HG02870 (cell line): ENCODE measurements around the gene OR10A6.

Experiments
- ATAC-seq: cut with Tn5 transposase; IDR thresholded peaks from one replicate; pipeline ENCODE4 v1.9.1; 2021; ENCODE audit warnings: mild to moderate bottlenecking, moderate library complexity; ENCODE audit not compliant: unreplicated experiment

The OR10A6 gene

DNA sequence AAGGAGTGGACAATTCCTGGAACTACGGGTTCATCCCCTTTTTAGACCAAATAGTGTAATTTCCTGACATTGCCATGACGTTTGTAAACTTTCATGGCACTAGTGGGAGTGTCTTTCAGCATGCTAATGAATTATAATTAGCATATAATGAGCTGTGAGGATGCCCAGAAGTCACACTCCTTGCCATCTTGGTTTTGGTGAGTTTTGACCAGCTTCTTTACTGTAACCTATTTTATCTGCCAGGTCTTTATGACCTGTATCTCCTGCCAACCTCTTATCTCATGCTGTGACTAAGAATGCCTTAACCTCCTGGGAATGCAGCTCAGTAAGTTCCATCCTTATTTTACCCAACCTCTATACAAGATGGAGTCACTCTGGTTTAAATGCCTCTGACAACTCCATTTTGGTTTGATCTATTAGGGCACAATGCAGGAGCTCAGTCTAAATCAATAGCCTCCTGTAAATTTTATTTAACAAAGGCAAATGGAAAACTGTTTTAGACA is 20.7 kb downstream of the OR10A6 start:
- no peak for ATAC-seq

DNA sequence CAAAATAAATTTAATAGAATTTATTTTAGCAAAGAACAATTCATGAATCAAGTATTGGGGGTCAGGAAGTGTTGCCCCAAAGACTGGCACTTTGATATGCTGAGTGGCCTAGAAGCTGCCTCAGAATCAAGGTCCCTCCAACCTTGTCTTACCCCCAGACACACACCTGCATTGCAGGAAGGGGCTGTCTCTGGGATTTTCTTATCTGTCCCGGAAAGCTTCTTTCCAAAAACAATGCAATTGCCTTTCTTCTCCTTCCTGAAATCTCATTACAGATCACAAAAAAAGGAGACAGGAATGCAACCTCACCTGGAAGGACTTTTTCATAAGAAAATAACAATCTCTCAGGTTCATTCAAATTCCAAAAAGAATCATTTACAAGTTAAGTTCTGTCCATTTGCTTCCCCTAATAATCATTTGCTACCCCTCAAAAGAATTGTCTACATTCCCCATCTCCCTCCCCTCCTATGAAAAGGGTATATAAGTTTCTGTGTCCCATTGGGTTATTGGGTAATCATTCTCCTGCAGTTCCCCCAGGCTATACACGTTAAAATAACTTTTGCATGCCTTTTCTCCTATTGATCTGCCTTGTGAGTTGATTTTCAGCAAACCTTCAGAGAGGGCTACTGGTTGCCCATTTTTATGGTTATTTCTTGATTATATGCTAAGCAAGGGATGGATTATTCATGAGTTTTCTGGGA is 21.3 kb downstream of the OR10A6 start:
- ATAC-seq: no peak

DNA sequence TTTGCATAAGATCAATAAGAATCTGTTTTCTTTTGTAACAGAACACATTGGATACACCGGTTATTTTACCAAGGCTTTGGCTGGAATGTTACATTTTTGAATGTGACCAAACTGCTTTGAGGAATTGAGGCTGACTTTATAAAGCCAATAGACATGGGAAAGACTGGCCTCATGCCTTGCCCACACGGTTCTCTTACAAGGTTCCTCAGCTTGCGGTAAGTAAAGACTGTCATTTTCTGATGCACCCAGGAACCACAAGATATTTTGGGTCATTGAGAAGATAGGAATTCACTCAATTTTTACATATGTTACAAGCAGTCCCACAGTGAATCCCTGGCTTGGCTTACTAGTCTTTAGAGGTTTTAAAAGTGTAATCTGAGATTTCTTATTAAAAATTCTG is 23.9 kb downstream of the OR10A6 start:
- ATAC-seq: no peak

- ATAC-seq: no peak
Measured at GRCh38 chr11:7906481-7906880, 24.6 kb downstream of the OR10A6 start.

- no peak for ATAC-seq
Measured at GRCh38 chr11:7905961-7906429, 25.1 kb downstream of the OR10A6 start.

DNA sequence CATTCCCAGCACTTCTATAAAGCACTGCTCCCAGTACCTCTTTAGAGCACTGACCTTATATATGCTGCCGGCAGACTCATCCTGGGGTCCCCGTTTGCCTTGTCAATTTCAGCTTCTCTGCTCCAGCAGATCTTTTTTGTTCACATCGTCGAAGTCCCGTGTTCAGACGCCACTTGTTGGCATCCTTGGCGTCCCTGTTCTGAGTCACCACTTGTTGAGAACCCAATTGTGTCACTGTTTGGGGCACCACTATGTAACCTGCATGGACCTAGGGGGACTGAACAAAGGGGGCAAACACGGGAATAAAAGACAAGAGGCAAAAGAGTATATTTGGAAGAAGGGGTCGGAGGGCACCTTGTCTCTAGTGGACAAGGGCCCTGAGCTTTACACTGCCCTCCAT is 25.5 kb downstream of the OR10A6 start:
- ATAC-seq: no peak

- no peak for ATAC-seq
Measured at GRCh38 chr11:7904917-7905316, 26.2 kb downstream of the OR10A6 start.

- no peak for ATAC-seq
Measured at GRCh38 chr11:7903940-7904339, 27.1 kb downstream of the OR10A6 start.

GRCh38 chr11:7901319-7901854 is 29.7 kb downstream of the OR10A6 start:
- ATAC-seq: no peak

DNA sequence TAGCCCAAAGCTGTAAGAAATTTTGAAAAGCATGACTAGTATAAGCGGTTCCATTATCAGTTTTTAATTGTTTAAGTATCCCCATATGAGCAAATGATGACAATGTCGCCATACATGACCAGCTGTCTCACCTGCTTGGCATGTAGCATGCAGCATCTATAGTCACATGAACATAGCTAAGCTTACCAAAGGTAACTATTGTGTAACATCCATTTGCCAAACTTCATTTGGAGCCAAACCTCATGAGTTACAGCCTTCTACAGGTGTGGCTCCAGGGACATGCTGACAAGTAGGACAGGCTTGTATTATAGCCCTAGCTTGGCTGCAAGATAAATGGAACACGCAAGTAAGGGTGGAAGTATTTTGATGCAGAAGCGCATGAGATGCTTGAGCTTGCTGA is 30.4 kb downstream of the OR10A6 start:
- ATAC-seq: no peak

DNA sequence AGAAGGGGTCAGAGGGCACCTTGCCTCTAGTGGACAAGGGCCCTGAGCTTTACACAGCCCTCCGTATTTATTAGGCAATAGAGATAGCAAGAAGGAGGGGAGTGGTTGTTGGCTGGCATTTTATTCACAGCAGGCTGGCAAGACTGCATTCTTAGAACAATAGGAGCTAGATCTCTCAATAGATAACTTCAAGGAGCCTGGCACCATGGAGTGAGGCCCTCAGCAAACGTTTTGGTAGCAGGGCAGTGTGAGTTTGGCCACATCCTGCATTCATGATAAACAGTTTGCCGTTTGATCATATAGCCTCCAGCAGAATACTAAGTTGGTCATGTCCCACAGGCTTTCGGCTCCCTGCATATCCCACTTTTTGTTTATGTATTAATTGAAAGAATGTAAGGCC is 31.6 kb downstream of the OR10A6 start:
- ATAC-seq: no peak

DNA sequence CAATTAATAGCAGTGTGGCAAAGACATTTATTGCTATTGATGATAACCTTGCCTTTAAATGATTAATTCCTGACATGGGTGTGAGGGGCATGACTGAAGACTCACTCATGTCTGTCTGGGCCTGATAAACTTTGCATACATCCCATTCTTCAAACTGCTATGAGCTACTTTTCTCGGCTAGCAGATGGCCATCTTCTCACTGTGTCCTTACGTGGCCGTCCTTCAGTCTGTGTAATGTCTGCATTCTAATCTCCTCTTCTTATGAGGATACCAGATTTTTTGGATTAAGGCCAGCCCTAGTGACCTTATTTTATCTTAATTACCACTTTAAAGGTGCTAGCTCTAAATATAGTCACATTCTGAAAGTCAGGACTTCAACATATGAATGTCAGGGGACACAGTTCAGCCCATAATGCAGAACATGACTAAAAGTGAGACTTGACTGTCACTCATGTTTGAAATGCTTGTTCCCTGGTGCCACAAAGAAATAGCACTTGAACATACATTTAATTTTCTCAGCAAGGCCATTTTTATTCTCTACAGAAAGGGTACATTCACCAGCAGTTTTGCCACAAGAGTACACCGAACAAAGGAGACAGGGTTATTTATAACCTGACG is 32.3 kb downstream of the OR10A6 start:
- no peak for ATAC-seq

GRCh38 chr11:7896009-7896785 is 34.9 kb downstream of the OR10A6 start:
- ATAC-seq: no peak

GRCh38 chr11:7894251-7894650 is 36.8 kb downstream of the OR10A6 start:
- no peak for ATAC-seq

DNA sequence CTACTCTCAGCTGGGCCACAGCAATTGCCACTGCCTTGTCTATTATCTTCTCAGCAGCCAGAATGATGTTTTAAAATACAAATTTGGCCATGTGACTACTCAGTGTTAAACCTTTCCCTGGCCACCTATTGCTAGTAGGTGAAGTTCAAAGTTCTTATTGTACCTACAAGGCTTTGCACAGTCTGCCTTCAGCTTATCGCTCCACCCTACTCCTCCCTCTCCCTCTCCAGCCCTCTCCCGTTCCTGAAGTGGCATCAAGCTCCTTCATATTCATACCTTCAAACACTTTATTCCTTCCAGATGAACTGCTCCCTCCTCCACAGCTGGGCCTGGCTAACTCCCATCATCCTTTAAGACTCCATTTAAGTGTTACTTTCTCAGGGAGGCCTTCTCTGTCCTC is 37.3 kb downstream of the OR10A6 start:
- ATAC-seq: no peak

DNA sequence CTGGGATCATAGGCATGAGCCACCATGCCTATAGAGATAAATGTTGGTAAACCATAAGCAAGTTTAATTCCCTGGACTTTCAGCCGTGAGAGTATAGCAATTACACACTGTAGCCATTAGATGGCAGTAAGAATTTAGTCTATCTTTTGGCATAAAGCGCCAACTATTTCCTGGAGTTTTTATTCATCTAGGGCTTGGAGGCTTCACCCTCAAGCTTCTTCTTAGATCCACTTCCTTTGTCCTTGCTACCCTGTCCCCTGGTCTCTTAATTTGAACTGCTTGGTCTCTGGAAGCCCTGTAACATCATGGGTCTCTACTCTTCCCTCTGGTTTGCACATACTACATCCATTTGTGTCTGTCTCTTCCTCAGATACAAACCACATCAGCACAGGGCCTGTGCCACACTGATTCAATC is 38.2 kb downstream of the OR10A6 start:
- peak; percentile 56 for ATAC-seq

- ATAC-seq: peak; percentile 51
Measured at GRCh38 chr11:7892059-7892699, 38.9 kb downstream of the OR10A6 start.

DNA sequence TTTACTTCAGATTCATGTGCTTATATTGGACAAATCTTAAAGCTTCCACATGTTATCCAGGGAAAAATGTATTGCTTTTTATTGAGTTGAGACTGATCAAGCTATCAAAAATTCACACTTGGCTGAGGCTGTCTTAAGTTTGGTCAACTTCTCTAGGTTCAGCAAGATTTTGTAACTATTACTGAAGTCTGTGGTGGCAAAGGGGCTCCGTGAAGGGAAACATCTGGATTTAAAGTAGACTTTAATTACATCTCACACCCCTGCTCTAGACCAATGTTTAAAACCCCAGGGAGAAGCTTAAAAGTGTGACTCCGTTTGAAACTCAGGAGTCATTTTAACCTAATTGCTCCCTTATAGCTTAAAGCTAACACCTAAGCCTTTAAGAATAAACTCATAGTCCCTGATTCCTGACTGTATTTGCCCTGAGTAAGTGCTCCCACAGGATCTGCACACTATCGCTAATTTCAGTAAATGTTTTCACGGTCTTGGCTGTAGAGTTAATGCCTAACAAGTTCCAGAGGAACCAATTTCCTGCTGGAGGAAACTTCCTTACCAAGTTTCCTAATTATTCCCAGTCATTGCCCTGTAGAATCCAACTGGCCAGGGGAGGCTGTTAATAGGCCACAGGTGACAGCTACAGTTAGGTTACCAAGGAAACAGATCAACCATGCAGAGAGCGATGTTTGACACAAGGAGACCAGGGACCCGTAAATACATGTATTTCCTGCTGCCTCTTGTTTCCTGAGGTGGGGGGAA is 40.5 kb downstream of the OR10A6 start:
- no peak for ATAC-seq

DNA sequence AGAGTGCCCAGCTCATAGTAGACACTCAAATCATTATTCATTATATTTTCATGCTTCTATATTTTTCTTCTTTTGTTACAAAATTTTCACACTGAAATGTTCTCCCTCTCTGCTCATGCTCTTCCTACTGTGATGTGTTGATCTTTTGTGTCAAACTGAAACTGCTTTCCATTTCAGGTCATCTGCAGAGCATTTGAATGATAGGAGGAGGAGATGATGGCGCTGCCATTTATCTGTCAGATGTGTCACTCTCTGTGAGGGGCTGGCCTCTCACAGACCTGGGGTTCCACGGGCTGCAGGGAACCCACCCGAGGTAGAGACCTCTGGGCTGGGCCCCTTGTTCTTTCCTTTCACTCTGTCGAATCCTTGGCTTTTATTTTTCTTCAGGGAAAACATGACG is 41.1 kb downstream of the OR10A6 start:
- ATAC-seq: no peak

- no peak for ATAC-seq
Measured at GRCh38 chr11:7882860-7883259, 48.2 kb downstream of the OR10A6 start.
